OCI-LY1 (cell line): ENCODE measurements around the gene MRPL22.

ENCODE experiments used
- H2AFZ ChIP-seq: fragments of 200-600 bp; sonication (generic), shearing (Covaris generic); 2 replicates; pipeline ENCODE4 v1.6.0; 2014; ENCODE audit warnings: antibody characterized with exemption, mild to moderate bottlenecking, low read length
- H3F3A ChIP-seq: fragments of 200-600 bp; sonication (generic), shearing (Covaris generic); 2 replicates; pipeline ENCODE4 v1.6.0; 2014; ENCODE audit warnings: mild to moderate bottlenecking, antibody characterized with exemption, low read length, moderate library complexity; ENCODE audit not compliant: insufficient read depth
- H3K27ac ChIP-seq: fragments of 200-600 bp; sonication (generic); 2 replicates; pipeline ENCODE4 v1.5.1; 2014; ENCODE audit warnings: low read length, mixed run types, mild to moderate bottlenecking, low read depth; ENCODE audit not compliant: poor library complexity, severe bottlenecking
- H3K27me3 ChIP-seq: fragments of 200-600 bp; sonication (generic); 2 replicates; pipeline ENCODE4 v1.6.0; 2014; ENCODE audit warnings: antibody characterized with exemption, mild to moderate bottlenecking, low read length, moderate library complexity; ENCODE audit not compliant: insufficient read depth
- H3K36me3 ChIP-seq: fragments of 200-600 bp; sonication (generic); 2 replicates; pipeline ENCODE4 v1.6.1; 2014; ENCODE audit warnings: mild to moderate bottlenecking, antibody characterized with exemption, low read length, moderate library complexity, mixed read lengths; ENCODE audit not compliant: insufficient read depth
- H3K4me1 ChIP-seq: fragments of 200-600 bp; sonication (generic); 2 replicates; pipeline ENCODE4 v1.5.1; 2014; ENCODE audit warnings: mild to moderate bottlenecking, low read length, moderate library complexity; ENCODE audit not compliant: insufficient read depth, severe bottlenecking
- H3K4me2 ChIP-seq: fragments of 200-600 bp; sonication (generic), shearing (Covaris generic); 2 replicates; pipeline ENCODE4 v1.6.1; 2014; ENCODE audit warnings: low read length
- H3K4me3 ChIP-seq: fragments of 200-600 bp; sonication (generic); 2 replicates; pipeline ENCODE4 v1.5.1; 2014; ENCODE audit warnings: low read length, low read depth, mild to moderate bottlenecking, mixed read lengths; ENCODE audit not compliant: poor library complexity, severe bottlenecking
- H3K79me2 ChIP-seq: fragments of 200-600 bp; shearing (Covaris generic); 2 replicates; pipeline ENCODE4 v1.6.1; 2016; ENCODE audit warnings: mixed run types, low read length, mixed read lengths; ENCODE audit not compliant: insufficient read depth
- H3K9ac ChIP-seq: fragments of 200-600 bp; sonication (generic), shearing (Covaris generic); 2 replicates; pipeline ENCODE4 v1.6.1; 2014; ENCODE audit warnings: mild to moderate bottlenecking, low read length, mixed read lengths
- H3K9me2 ChIP-seq: fragments of 200-600 bp; sonication (generic), shearing (Covaris generic); 2 replicates; pipeline ENCODE4 v1.6.1; 2014; ENCODE audit warnings: low read depth, mild to moderate bottlenecking, low read length, mixed read lengths
- H3K9me3 ChIP-seq: fragments of 200-600 bp; shearing (Covaris generic); 2 replicates; pipeline ENCODE4 v1.6.1; 2014; ENCODE audit warnings: low read length, mixed read lengths
- H4K20me1 ChIP-seq: fragments of 200-600 bp; sonication (generic), shearing (Covaris generic); 2 replicates; pipeline ENCODE4 v1.6.0; 2016; ENCODE audit warnings: mild to moderate bottlenecking, low read length; ENCODE audit not compliant: insufficient read depth
- CTCF ChIP-seq: fragments of 200-600 bp; sonication (generic), shearing (Covaris generic); IDR thresholded peaks from 2 replicates; pipeline ENCODE4 v1.5.1; 2017; ENCODE audit warnings: mild to moderate bottlenecking, antibody characterized with exemption, low read length, moderate library complexity, mixed read lengths
- EZH2 ChIP-seq: fragments of 200-600 bp; sonication (generic), shearing (Covaris generic); IDR thresholded peaks from 2 replicates; pipeline ENCODE4 v1.8.0; 2017; ENCODE audit warnings: borderline replicate concordance, mixed run types, mild to moderate bottlenecking, antibody characterized with exemption, low read length, moderate library complexity, mixed read lengths

Gene MRPL22

GRCh38 chr5:154984946-154985516, 44.2 kb downstream of the MRPL22 start:
- Histone ChIP-seq H3K9me3 (no peaks in the 10 kb centered on the region), H3K79me2 (no peaks in the 10 kb centered on the region), H3K4me3 (no peak overlapping the region), H3K9me2 (no peaks in the 10 kb centered on the region), H3F3A (no peaks in the 10 kb centered on the region), H3K27me3 (no peaks in the 10 kb centered on the region), H2AFZ (no peak overlapping the region), H3K27ac (no peak overlapping the region), H3K9ac (no peak overlapping the region), H3K4me1 (no peaks in the 10 kb centered on the region), H3K36me3 (no peaks in the 10 kb centered on the region), H3K4me2 (no peak overlapping the region), H4K20me1 (no peaks in the 10 kb centered on the region)
- TF ChIP-seq EZH2 = no peak
- no peak for TF ChIP-seq CTCF

- Histone ChIP-seq H3K36me3 (no peaks in the 10 kb centered on the region), H3K4me3 (no peak overlapping the region)
Observed at GRCh38 chr5:154986151-154986550, 45.3 kb downstream of the MRPL22 start.

DNA sequence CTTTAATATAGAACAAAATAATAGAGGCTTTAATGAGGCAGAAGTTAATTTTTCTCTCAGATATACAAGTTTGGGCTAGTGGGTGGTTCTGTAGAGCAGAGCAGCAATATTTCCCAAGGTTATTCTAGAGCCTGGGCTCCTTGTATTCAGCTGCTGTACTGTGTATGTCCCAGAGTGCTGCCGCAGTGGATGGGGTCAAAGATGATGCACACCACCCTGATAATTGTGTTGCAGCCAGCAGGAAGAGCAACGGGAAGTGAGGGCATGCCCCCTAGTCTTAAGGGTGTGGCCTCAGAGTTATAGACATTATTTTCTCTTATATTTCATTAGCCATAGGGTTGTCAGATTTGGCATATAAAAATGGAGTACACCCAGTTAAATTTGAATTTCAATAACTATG, 48.8 kb downstream of the MRPL22 start:
- no peaks in the 10 kb centered on the region for H3K79me2 ChIP-seq
- no peaks in the 10 kb centered on the region for H3K9me3 ChIP-seq
- no peaks in the 10 kb centered on the region for H4K20me1 ChIP-seq
- H3F3A ChIP-seq = no peaks in the 10 kb centered on the region
- H3K4me1 ChIP-seq = no peaks in the 10 kb centered on the region
- H3K9me2 ChIP-seq = no peaks in the 10 kb centered on the region
- H3K36me3 ChIP-seq = no peaks in the 10 kb centered on the region
- no peaks in the 10 kb centered on the region for H3K27me3 ChIP-seq
- TF ChIP-seq CTCF (no peak), EZH2 (no peak)
- no peak overlapping the region for H3K4me3 ChIP-seq
- no peak overlapping the region for H3K4me2 ChIP-seq
- H3K9ac ChIP-seq = no peak overlapping the region
- H3K27ac ChIP-seq = no peak overlapping the region
- no peak overlapping the region for H2AFZ ChIP-seq

More at GRCh38 chr5:154986151-154986550, 45.3 kb downstream of the MRPL22 start:
- Histone ChIP-seq H4K20me1 (no peaks in the 10 kb centered on the region), H3K4me1 (no peaks in the 10 kb centered on the region), H3K27ac (no peak overlapping the region), H2AFZ (no peak overlapping the region), H3K9ac (no peak overlapping the region), H3K9me2 (no peaks in the 10 kb centered on the region), H3K4me2 (no peak overlapping the region), H3K27me3 (no peaks in the 10 kb centered on the region), H3F3A (no peaks in the 10 kb centered on the region), H3K79me2 (no peaks in the 10 kb centered on the region), H3K9me3 (no peaks in the 10 kb centered on the region)
- no peak for TF ChIP-seq EZH2
- no peak for TF ChIP-seq CTCF
